SK-N-SH treated with all-trans-retinoic acid at 6 μM for 48 hours (cell line): ENCODE results near the gene IGDCC3.

ENCODE experiments used
- ATAC-seq: fragments of 200-7000 bp; cut with Tn5 transposase; 3 replicates; pipeline ENCODE4 v1.9.1; 2020; ENCODE audit warnings: mild to moderate bottlenecking, moderate library complexity
- ARNTL ChIP-seq: fragments of 450-650 bp; formaldehyde crosslinking; IDR thresholded peaks from 2 replicates; pipeline ENCODE4 v1.5.0; 2020; ENCODE audit warnings: low read depth, mild to moderate bottlenecking, moderate library complexity, borderline replicate concordance
- BACH2 ChIP-seq: fragments of 250-450 bp; sonication (Bioruptor Pico); IDR thresholded peaks from 2 replicates; pipeline ENCODE4 v1.9.0; 2021; ENCODE audit warnings: mild to moderate bottlenecking, borderline replicate concordance
- CSDC2 ChIP-seq: fragments of 250-450 bp; sonication (Bioruptor Pico); IDR thresholded peaks from 2 replicates; pipeline ENCODE4 v1.5.0; 2020; ENCODE audit warnings: mild to moderate bottlenecking, moderate library complexity
- ESRRG ChIP-seq: fragments of 250-450 bp; sonication (Bioruptor Pico); IDR thresholded peaks from 2 replicates; pipeline ENCODE4 v1.6.1; 2021; ENCODE audit warnings: mild to moderate bottlenecking
- GLIS3 ChIP-seq: fragments of 250-450 bp; sonication (Bioruptor Pico); IDR thresholded peaks from 2 replicates; pipeline ENCODE4 v1.5.0; 2020; ENCODE audit warnings: mild to moderate bottlenecking, moderate library complexity
- ISL1 ChIP-seq: fragments of 250-450 bp; sonication (Bioruptor Pico); IDR thresholded peaks from 2 replicates; pipeline ENCODE4 v2.1.2; 2022; ENCODE audit warnings: mild to moderate bottlenecking, moderate library complexity
- OSR1 ChIP-seq: fragments of 250-450 bp; sonication (Bioruptor Pico); IDR thresholded peaks from 2 replicates; pipeline ENCODE4 v1.8.0; 2022; ENCODE audit warnings: moderate library complexity, mild to moderate bottlenecking, inconsistent platforms
- POU6F1 ChIP-seq: fragments of 250-450 bp; sonication (Bioruptor Pico); IDR thresholded peaks from 2 replicates; pipeline ENCODE4 v1.8.0; 2021; ENCODE audit warnings: low read depth, mild to moderate bottlenecking, moderate library complexity, borderline replicate concordance
- RARB ChIP-seq: fragments of 250-450 bp; sonication (Bioruptor Pico); IDR thresholded peaks from 2 replicates; pipeline ENCODE4 v1.8.0; 2021; ENCODE audit warnings: mild to moderate bottlenecking, moderate library complexity
- SNAI2 ChIP-seq: fragments of 250-450 bp; sonication (Bioruptor Pico); IDR thresholded peaks from 2 replicates; pipeline ENCODE4 v1.5.0; 2020; ENCODE audit warnings: mild to moderate bottlenecking, moderate library complexity
- TCF4 ChIP-seq: fragments of 250-450 bp; sonication (Bioruptor Pico); IDR thresholded peaks from 2 replicates; pipeline ENCODE4 v1.8.0; 2021; ENCODE audit warnings: mild to moderate bottlenecking, moderate library complexity, borderline replicate concordance
- ZC3H10 ChIP-seq: fragments of 250-450 bp; sonication (Bioruptor Pico); IDR thresholded peaks from 2 replicates; pipeline ENCODE4 v1.5.1; 2021; ENCODE audit warnings: mild to moderate bottlenecking, moderate library complexity
- ZFP3 ChIP-seq: fragments of 250-450 bp; sonication (Bioruptor Pico); IDR thresholded peaks from 2 replicates; pipeline ENCODE4 v1.5.0; 2020; ENCODE audit warnings: mild to moderate bottlenecking, moderate library complexity
- ZFP30 ChIP-seq: fragments of 450-650 bp; formaldehyde crosslinking; IDR thresholded peaks from 2 replicates; pipeline ENCODE4 v1.5.0; 2022; ENCODE audit warnings: mild to moderate bottlenecking, moderate library complexity
- ZNF565 ChIP-seq: fragments of 450-650 bp; formaldehyde crosslinking; conservative IDR thresholded peaks from 2 replicates; pipeline ENCODE4 v1.5.0; 2020; ENCODE audit warnings: low read depth, mild to moderate bottlenecking, moderate library complexity
- ZNF70 ChIP-seq: fragments of 450-650 bp; formaldehyde crosslinking; IDR thresholded peaks from 2 replicates; pipeline ENCODE4 v1.5.0; 2020; ENCODE audit warnings: mild to moderate bottlenecking, moderate library complexity
- ZNF8 ChIP-seq: fragments of 450-650 bp; formaldehyde crosslinking; IDR thresholded peaks from 2 replicates; pipeline ENCODE4 v1.5.0; 2020; ENCODE audit warnings: mild to moderate bottlenecking, moderate library complexity
- TF ChIP-seq, protein P1 (sequence below): fragments of 250-450 bp; sonication (Bioruptor Pico); IDR thresholded peaks from 2 replicates; pipeline ENCODE4 v1.5.0; 2020; ENCODE audit warnings: mild to moderate bottlenecking, moderate library complexity
- TF ChIP-seq, protein P2 (sequence below): fragments of 250-450 bp; sonication (Bioruptor Pico); IDR thresholded peaks from 2 replicates; pipeline ENCODE4 v1.8.0; 2020; ENCODE audit warnings: mild to moderate bottlenecking, moderate library complexity, borderline replicate concordance
- TF ChIP-seq, protein P3 (sequence below): fragments of 250-450 bp; sonication (Bioruptor Pico); IDR thresholded peaks from 2 replicates; pipeline ENCODE4 v1.5.1; 2020; ENCODE audit warnings: low read depth, mild to moderate bottlenecking, moderate library complexity
- TF ChIP-seq, protein P4 (sequence below): fragments of 250-450 bp; sonication (Bioruptor Pico); IDR thresholded peaks from 2 replicates; pipeline ENCODE4 v1.5.1; 2021; ENCODE audit warnings: mild to moderate bottlenecking, moderate library complexity

IGDCC3 gene

GRCh38 chr15:65394280-65394789 is 16.5 kb upstream of the IGDCC3 start:
- no peak for ATAC-seq
- TF ChIP-seq, protein P1, sequence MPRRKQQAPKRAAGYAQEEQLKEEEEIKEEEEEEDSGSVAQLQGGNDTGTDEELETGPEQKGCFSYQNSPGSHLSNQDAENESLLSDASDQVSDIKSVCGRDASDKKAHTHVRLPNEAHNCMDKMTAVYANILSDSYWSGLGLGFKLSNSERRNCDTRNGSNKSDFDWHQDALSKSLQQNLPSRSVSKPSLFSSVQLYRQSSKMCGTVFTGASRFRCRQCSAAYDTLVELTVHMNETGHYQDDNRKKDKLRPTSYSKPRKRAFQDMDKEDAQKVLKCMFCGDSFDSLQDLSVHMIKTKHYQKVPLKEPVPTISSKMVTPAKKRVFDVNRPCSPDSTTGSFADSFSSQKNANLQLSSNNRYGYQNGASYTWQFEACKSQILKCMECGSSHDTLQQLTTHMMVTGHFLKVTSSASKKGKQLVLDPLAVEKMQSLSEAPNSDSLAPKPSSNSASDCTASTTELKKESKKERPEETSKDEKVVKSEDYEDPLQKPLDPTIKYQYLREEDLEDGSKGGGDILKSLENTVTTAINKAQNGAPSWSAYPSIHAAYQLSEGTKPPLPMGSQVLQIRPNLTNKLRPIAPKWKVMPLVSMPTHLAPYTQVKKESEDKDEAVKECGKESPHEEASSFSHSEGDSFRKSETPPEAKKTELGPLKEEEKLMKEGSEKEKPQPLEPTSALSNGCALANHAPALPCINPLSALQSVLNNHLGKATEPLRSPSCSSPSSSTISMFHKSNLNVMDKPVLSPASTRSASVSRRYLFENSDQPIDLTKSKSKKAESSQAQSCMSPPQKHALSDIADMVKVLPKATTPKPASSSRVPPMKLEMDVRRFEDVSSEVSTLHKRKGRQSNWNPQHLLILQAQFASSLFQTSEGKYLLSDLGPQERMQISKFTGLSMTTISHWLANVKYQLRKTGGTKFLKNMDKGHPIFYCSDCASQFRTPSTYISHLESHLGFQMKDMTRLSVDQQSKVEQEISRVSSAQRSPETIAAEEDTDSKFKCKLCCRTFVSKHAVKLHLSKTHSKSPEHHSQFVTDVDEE: no peak
- TF ChIP-seq ESRRG (CRISPR knock-in tag): no peak
- no peak for TF ChIP-seq RARB (CRISPR knock-in tag)
- no peak for TF ChIP-seq ARNTL
- TF ChIP-seq TCF4 (CRISPR knock-in tag): no peak
- TF ChIP-seq, protein P2, sequence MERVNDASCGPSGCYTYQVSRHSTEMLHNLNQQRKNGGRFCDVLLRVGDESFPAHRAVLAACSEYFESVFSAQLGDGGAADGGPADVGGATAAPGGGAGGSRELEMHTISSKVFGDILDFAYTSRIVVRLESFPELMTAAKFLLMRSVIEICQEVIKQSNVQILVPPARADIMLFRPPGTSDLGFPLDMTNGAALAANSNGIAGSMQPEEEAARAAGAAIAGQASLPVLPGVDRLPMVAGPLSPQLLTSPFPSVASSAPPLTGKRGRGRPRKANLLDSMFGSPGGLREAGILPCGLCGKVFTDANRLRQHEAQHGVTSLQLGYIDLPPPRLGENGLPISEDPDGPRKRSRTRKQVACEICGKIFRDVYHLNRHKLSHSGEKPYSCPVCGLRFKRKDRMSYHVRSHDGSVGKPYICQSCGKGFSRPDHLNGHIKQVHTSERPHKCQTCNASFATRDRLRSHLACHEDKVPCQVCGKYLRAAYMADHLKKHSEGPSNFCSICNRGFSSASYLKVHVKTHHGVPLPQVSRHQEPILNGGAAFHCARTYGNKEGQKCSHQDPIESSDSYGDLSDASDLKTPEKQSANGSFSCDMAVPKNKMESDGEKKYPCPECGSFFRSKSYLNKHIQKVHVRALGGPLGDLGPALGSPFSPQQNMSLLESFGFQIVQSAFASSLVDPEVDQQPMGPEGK (CRISPR knock-in tag): no peak
- TF ChIP-seq ZNF565 (CRISPR knock-in tag): no peak
- TF ChIP-seq, protein P3, sequence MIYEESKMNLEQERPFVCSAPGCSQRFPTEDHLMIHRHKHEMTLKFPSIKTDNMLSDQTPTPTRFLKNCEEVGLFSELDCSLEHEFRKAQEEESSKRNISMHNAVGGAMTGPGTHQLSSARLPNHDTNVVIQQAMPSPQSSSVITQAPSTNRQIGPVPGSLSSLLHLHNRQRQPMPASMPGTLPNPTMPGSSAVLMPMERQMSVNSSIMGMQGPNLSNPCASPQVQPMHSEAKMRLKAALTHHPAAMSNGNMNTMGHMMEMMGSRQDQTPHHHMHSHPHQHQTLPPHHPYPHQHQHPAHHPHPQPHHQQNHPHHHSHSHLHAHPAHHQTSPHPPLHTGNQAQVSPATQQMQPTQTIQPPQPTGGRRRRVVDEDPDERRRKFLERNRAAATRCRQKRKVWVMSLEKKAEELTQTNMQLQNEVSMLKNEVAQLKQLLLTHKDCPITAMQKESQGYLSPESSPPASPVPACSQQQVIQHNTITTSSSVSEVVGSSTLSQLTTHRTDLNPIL (CRISPR knock-in tag): no peak
- no peak for TF ChIP-seq ZFP3 (CRISPR knock-in tag)
- no peak for TF ChIP-seq SNAI2 (CRISPR knock-in tag)
- no peak for TF ChIP-seq CSDC2 (CRISPR knock-in tag)
- TF ChIP-seq OSR1: no peak
- TF ChIP-seq, protein P4, sequence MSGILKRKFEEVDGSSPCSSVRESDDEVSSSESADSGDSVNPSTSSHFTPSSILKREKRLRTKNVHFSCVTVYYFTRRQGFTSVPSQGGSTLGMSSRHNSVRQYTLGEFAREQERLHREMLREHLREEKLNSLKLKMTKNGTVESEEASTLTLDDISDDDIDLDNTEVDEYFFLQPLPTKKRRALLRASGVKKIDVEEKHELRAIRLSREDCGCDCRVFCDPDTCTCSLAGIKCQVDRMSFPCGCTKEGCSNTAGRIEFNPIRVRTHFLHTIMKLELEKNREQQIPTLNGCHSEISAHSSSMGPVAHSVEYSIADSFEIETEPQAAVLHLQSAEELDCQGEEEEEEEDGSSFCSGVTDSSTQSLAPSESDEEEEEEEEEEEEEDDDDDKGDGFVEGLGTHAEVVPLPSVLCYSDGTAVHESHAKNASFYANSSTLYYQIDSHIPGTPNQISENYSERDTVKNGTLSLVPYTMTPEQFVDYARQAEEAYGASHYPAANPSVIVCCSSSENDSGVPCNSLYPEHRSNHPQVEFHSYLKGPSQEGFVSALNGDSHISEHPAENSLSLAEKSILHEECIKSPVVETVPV (CRISPR knock-in tag): no peak
- no peak for TF ChIP-seq ZC3H10 (CRISPR knock-in tag)
- no peak for TF ChIP-seq ZNF70 (CRISPR knock-in tag)
- no peak for TF ChIP-seq ISL1
- TF ChIP-seq ZNF8 (CRISPR knock-in tag): no peak
- no peak for TF ChIP-seq POU6F1 (CRISPR knock-in tag)

- no peak for TF ChIP-seq ZFP30 (CRISPR knock-in tag)
- no peak for TF ChIP-seq ESRRG (CRISPR knock-in tag)
- TF ChIP-seq ISL1: no peak
- no peak for TF ChIP-seq OSR1
- no peak for TF ChIP-seq POU6F1 (CRISPR knock-in tag)
- TF ChIP-seq CSDC2 (CRISPR knock-in tag): no peak
- no peak for TF ChIP-seq ZFP3 (CRISPR knock-in tag)
- TF ChIP-seq BACH2 (CRISPR knock-in tag): no peak
- TF ChIP-seq, protein P3 (CRISPR knock-in tag): no peak
- no peak for TF ChIP-seq ARNTL
- no peak for TF ChIP-seq SNAI2 (CRISPR knock-in tag)
- TF ChIP-seq ZNF70 (CRISPR knock-in tag): no peak
- TF ChIP-seq, protein P4 (CRISPR knock-in tag): no peak
- TF ChIP-seq, protein P2 (CRISPR knock-in tag): no peak
- TF ChIP-seq RARB (CRISPR knock-in tag): no peak
- TF ChIP-seq ZNF565 (CRISPR knock-in tag): no peak
- TF ChIP-seq GLIS3: no peak
- no peak for ATAC-seq
These were observed 15.8 kb upstream of the IGDCC3 start for GRCh38 chr15:65393557-65393956.
